DOHH2 (cell line): ENCODE measurements around the gene CDCP1.

ENCODE experiments used
- CTCF ChIP-seq: fragments of 200-600 bp; sonication (generic); IDR thresholded peaks from one replicate; pipeline ENCODE4 v1.5.1; 2014; ENCODE audit warnings: antibody characterized with exemption, mild to moderate bottlenecking, low read depth, low read length; ENCODE audit not compliant: poor library complexity, severe bottlenecking
- EZH2phosphoT487 ChIP-seq: fragments of 200-600 bp; sonication (generic); IDR thresholded peaks from 2 replicates; pipeline ENCODE4 v1.6.1; 2017; ENCODE audit warnings: borderline replicate concordance, mild to moderate bottlenecking, antibody characterized with exemption, low read length, moderate library complexity, mixed read lengths

GRCh38 chr3:45065373-45065720, 80.8 kb downstream of the CDCP1 start:
- TF ChIP-seq CTCF (no peak), EZH2phosphoT487 (no peak)
